ENCODE measurements around the gene BCL7C.

DNA sequence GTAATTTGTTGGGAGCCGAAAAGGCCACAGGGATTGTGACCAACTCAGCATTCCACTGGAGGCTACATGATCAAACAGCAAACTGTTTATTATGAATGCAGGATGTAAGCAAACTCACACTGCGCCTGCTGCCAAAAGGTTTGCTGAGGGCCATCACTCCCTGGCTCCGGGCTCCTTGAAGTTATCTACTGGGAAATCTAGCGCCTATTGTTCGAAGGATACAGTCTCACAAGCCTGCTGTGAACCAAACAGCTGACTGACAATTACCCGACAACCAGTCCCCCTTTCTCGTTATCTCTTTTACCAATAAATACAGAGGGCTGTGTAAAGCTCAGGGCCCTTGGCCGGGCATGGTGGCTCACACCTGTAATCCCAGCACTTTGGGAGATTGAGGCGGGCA, 52.5 kb downstream of the BCL7C start:
- TF ChIP-seq POLR2A (IDR thresholded peaks at IDR 0.05), result no peak
- TF ChIP-seq, protein P1, sequence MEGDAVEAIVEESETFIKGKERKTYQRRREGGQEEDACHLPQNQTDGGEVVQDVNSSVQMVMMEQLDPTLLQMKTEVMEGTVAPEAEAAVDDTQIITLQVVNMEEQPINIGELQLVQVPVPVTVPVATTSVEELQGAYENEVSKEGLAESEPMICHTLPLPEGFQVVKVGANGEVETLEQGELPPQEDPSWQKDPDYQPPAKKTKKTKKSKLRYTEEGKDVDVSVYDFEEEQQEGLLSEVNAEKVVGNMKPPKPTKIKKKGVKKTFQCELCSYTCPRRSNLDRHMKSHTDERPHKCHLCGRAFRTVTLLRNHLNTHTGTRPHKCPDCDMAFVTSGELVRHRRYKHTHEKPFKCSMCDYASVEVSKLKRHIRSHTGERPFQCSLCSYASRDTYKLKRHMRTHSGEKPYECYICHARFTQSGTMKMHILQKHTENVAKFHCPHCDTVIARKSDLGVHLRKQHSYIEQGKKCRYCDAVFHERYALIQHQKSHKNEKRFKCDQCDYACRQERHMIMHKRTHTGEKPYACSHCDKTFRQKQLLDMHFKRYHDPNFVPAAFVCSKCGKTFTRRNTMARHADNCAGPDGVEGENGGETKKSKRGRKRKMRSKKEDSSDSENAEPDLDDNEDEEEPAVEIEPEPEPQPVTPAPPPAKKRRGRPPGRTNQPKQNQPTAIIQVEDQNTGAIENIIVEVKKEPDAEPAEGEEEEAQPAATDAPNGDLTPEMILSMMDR (IDR thresholded peaks at IDR 0.05), result no peak
- no peak for TF ChIP-seq POLR2AphosphoS5 (IDR thresholded peaks at IDR 0.05)
- no peak for TF ChIP-seq EP300 (IDR thresholded peaks at IDR 0.05)

Data from stomach (tissue), 4 donors.